GM19025 (cell line): ENCODE data around the gene FRMD4A.
"Not testable (repeated sequence)": the region's sequence is repeated elsewhere in the genome, so short reads cannot be mapped to it uniquely, and the experiment has no call there.

ENCODE experiments used
- ATAC-seq: cut with Tn5 transposase; IDR thresholded peaks from one replicate; pipeline ENCODE4 v1.9.1; 2021; ENCODE audit warnings: mild to moderate bottlenecking, low read depth, moderate library complexity; ENCODE audit not compliant: unreplicated experiment

Gene FRMD4A

DNA sequence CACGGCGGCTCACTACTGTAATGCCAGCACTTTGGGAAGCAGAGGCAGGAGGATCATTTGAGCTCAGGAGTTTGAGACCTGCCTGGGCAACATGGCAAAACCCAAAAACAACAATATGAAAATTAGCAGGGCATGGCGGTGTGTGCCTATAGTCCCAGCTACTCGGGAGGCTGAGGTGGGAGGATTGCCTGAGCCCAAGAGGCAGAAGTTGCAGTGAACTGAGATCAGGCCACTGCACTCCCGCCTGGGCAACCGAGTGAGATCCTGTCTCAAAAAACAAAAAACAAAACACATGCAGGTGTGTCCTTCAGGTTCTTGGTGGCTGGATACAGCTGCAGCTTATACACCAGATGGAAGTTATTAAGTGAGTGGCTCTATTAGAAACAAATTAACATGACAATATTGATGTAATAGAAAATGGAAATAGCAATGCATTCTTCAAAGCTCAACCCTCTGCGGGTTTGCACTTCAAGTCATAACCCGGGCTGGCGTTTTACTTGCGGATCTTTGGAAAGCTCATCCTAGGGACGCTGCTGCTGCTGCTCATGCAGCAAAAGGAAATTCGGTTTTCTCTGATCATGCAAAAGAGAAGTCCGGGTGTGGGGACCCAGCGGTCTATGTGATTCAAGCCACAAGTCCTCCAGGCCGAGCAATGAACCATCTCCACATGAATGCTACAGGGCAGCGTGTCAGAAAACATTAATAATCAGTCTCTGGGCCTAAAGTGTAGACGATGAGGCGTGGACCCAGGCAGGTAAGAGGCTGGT lies 462.0 kb downstream of the FRMD4A start:
- ATAC-seq: no peak

GRCh38 chr10:13867822-13868221 lies 462.9 kb downstream of the FRMD4A start:
- ATAC-seq: no peak

GRCh38 chr10:13865758-13866491 lies 464.8 kb downstream of the FRMD4A start:
- ATAC-seq: no peak

DNA sequence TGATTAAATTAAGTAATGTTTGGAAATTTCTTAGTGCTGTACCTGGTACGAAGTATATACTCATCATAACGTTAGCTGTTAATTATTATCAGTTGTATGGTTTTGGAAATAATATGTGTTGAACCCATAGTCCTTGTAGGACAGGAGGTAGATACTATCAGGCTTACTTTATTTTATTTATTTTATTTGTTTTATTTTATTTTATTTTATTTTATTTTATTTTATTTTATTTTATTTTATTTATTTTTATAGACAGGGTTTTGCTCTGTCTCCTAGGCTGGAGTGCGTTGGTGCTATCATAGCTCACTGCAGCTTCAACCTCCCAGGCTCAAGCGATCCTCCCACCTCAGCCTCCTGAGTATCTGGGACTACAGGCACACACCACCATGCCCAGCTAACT lies 465.5 kb downstream of the FRMD4A start:
- not testable (repeated sequence) for ATAC-seq

DNA sequence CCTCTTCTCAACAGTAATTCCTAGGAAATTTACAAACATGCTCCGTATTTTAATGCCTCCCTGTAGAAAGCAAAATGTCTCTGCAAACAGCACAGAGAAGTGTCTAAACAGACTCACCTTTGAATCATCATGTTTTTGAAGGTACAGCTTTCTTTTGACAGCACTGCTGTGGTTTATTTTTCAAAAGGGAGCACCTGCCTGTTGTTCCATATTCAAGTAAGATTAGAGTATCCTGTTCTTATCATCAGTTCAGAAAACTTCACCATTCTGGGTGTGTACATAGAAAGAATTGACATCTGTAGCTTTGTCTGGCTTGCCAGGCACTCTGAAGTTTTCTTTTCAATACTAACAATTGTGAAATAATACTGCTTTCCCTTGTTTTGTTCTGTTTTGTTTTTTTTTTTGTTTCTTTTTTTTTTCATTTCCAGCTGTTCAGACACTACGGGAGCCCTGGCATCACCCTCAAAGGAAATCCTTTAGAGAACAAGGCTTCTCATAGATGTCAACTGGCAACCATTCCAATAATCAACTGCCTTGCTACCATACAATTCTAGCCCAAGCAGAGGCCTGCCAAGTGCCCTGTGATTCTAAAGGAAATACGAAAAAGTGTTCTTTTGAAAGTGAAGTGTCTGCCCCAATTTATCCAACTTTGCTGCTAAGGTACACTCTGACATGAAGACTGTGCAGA lies 468.0 kb downstream of the FRMD4A start:
- ATAC-seq: no peak

- ATAC-seq: no peak
Observed at GRCh38 chr10:13860886-13861285, 469.8 kb downstream of the FRMD4A start.

DNA sequence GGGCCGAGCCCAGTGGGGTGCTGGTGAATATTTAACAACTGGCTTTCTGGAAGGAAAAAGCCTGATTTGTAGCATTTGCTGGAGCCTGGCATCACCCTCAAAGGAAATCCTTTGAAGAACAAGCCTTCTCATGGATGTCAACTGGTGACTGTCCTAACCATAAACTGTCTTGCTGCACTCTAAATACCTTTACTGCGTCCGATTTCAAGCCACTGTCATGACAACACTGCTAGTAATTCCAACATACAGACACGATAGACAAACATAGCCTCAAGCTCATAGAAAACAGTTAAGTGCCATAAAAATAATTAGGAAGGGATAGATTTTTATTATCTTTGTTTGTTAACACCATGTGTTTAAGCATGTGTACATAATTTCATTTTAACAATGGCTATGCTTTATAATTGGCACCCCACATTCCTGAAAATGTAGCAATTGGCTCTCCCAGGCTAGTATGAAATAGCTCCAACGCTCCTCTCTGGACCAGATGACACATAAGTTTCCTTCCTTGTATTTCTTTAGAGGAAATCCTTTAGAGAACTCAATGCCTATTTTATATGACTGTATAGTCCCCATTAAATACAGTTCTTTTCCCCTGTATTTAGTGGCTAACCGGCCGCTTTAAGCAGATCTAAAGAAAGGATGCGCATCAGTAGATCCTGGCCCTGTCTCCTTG lies 470.6 kb downstream of the FRMD4A start:
- no peak for ATAC-seq

DNA sequence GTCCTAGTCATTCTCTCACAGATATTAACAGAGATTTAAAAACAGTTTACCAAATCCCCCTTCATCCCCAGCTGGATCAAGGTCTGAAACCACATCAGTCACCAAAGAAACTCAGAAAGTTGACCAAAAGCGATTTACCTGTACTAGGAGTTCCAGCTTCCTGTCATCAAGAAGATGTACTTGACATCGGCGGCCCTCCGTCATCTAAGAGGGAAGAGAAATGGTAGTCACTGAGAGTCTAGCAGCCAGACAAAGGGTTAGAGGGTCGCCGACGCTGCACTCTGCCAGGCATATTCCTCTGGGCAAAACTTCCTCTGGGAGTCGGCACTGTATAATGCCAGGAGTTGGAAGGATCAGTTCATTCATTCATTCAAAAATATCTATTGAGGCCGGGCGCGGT lies 472.0 kb downstream of the FRMD4A start:
- ATAC-seq: no peak

DNA sequence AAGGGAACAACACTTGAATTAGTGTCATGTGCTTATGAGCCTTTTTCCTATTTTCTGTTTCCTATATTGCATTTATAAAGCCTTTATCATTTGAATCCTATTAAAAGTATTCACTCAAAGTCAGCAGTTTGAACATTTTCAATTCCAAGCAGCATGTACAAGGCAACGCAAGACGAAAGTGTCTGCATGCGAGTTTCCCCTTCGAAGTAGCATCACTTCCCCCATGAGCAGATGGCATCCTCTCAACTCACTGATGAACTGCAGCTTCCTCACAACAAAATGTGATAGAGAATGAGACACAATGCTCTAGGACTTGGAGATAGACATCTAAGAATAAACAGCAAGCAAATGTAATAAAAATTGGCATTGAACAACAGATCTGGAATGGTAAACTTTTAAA lies 473.3 kb downstream of the FRMD4A start:
- no peak for ATAC-seq

GRCh38 chr10:13853854-13854253 lies 476.9 kb downstream of the FRMD4A start:
- ATAC-seq: no peak

DNA sequence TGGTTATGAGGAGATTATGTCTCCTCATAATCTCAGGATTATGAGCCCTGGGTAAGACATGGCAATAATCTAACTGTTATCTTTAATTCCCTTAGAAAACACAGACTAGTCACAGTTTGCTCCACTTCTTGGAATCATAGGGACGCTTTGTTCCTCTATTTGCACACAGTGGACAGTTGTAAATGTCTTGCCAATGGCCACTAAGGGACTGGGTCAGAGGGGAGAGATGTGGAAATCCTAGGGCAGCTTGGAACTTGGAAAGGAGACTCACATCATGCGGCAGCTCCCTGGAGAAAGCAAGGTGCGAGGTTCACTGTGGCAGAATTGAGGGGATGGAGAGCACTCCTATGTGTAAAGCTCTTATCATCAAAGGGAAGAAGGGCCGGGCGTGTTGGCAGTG lies 477.9 kb downstream of the FRMD4A start:
- ATAC-seq: no peak

- ATAC-seq: no peak
Observed at GRCh38 chr10:13851906-13852305, 478.8 kb downstream of the FRMD4A start.

DNA sequence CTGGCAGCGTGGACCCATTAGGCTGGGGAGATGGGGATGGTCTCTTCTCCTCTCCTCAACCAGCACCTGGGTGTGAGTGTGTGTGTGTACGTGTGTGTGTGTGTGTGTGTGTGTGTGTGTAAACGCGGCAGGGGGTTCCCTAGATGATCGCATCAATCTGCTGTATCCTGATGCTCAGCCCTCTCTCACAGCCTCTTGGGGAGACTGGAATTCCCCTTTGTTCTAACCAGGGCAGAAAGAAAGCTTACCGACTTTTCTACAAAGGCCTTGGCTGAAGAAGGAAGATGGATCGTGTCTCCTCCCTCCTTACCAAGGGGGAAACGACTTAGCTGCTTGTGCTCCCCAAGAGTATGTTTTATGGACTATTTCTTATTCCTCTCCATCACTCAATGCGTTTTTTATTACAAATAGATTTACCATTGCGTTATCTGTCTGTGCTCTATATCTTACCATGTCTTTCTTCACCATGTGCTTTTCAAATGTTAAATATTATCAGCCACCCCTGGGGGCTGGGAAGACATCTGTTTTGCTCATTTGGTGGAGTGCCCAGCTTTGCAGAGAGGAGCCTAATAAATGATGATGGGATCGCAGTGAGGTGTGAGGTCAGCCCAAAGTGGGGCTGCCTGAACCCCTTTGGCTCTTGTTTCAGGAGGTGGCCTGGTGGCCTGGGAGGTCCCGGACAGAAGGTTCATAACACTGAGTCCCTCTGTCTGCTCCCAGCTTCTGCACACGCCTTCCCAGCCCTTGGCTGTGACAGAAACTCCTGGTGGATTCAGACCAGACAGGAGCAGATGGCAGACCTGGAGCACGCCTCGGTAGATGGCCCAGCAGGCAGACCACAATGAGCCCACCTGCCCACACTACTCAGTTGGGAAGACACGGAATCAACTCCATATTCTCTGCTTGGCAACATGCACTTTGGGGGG lies 481.9 kb downstream of the FRMD4A start:
- no peak for ATAC-seq

DNA sequence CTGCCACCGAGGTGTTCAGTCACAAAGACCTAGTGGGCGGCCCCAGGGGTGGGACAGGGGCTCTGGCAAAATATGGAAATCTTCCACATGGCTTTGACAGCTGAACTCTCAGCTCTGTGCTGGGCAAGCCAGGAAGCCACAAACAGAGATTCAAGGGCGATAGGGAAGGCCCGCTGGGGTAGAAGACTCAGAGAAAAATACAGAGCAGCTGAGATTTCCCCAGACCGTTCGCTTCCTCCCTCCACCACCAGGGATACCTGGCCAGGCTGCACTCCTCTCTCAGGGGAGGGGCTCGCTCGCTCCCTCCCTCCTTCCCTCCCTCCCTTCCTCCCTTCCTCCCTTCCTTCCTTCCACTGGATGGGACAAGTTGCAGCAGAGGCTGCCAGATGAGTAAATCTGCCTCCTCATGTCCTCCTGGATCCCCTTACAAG lies 483.5 kb downstream of the FRMD4A start:
- no peak for ATAC-seq

DNA sequence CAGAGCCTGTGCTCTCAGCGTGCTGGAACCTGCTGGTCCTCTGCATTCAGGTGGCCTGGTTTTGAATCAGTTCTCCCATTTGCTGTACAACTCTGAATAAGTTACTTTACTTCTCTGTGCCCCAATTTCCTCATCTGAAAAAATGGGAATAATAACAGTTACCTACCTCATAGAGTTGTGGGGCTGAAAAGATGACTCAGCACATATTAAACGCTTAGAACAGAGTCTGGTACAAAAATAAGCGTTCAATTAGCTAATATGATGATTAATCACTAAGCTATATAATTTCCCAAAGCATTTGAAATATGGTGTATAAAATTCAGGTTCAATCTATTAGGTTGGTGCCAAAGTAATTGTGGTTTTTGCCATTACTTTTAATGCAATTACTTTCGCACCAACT lies 484.8 kb downstream of the FRMD4A start:
- ATAC-seq: no peak

- ATAC-seq: no peak
Observed at GRCh38 chr10:13844651-13845050, 486.1 kb downstream of the FRMD4A start.

DNA sequence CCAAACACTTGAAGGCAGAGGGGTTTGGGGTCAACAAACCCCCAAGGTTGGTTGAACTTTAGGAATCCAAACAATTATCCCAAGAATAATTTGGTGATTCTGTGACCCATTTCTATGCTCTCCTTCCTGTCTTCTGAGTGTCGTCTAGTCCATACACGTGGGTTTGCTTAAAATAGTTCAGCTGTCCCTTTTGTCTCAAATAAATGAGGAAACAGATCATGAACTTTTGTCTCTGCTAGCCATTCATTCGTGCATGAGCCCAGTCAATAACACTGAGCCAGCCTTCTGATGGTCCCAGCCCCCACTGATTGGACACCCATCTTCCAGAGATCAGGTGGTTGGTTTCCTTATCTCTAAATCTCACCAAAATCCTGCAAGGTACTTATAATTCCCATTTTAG lies 488.6 kb downstream of the FRMD4A start:
- no peak for ATAC-seq

DNA sequence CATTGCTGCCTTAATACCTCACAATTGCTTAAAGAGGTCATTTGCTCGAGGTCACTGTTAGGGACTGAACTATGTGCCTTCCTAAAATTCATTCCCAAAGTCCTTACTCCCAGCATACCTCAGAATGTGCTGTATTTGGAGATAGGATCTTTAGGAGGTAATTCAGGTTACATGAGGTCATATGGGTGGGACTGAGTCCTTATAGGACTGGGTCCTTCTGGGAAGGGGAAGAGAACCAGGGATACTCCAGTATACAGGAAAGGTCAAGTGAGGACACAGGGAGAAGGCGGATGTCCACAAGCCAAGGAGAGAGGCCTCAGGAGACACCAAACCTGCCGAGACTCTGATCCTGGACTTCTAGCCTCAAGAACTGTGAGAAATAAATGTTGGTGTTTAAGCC lies 490.7 kb downstream of the FRMD4A start:
- ATAC-seq: no peak

GRCh38 chr10:13839430-13839990 lies 491.2 kb downstream of the FRMD4A start:
- no peak for ATAC-seq

GRCh38 chr10:13839030-13839429 lies 491.7 kb downstream of the FRMD4A start:
- no peak for ATAC-seq
